Activated B cell treated with CpG ODN at 0.5 μM for 24 hours (primary cell): ENCODE data around the gene SLC25A14. TPM values are rescaled to one million over a fixed set of nuclear protein-coding genes. Genes with fewer than 3 reads are reported as not detected.
"Not testable (repeated sequence)": the region's sequence is repeated elsewhere in the genome, so short reads cannot be mapped to it uniquely, and the experiment has no call there.

Experiments
- ATAC-seq: fragments of 200-7000 bp; cut with Tn5 transposase; one replicate; pipeline ENCODE4 v1.10.0; 2021; ENCODE audit warnings: low read depth, mild to moderate bottlenecking, moderate library complexity
- CTCF ChIA-PET: fragments of 350-600 bp; sonication (Branson Sonifier 250); formaldehyde crosslinking; loops from one replicate; lab custom pipeline; 2021; ENCODE audit warnings: antibody characterized with exemption; lab: Charles Lee
- POLR2A ChIA-PET: fragments of 350-600 bp; sonication (Branson Sonifier 250); formaldehyde crosslinking; loops from one replicate; lab custom pipeline; 2021; ENCODE audit warnings: antibody characterized with exemption; lab: Charles Lee
- DNase-seq: peaks from one replicate; pipeline ENCODE4 v3.0.0; 2022
- H3K27ac Mint-ChIP-seq: one replicate; pipeline ENCODE4 v1.8.0; 2020; ENCODE audit warnings: mixed read lengths
- H3K27me3 Mint-ChIP-seq: one replicate; pipeline ENCODE4 v1.8.0; 2021; ENCODE audit warnings: mixed read lengths
- H3K36me3 Mint-ChIP-seq: one replicate; pipeline ENCODE4 v1.8.0; 2021; ENCODE audit warnings: low read depth, mixed read lengths
- H3K4me1 Mint-ChIP-seq: one replicate; pipeline ENCODE4 v1.8.0; 2021; ENCODE audit warnings: mixed read lengths
- H3K4me3 Mint-ChIP-seq: one replicate; pipeline ENCODE4 v1.8.0; 2020; ENCODE audit warnings: mild to moderate bottlenecking, mixed read lengths
- H3K9me3 Mint-ChIP-seq: one replicate; pipeline ENCODE4 v1.8.0; 2020; ENCODE audit warnings: mixed read lengths
- intact Hi-C: fragments of 100-400 bp; cut with micrococcal nuclease; formaldehyde crosslinking; loops from one replicate; pipeline ENCODE4 v1.15.1; 2024
- total RNA-seq: library from RNA; stranded (reverse); gene quantifications from 2 replicates; pipeline ENCODE4 v1.2.3, GENCODE V29; 2022
- TF ChIP-seq, protein P1 (sequence below): fragments of 200-600 bp; IDR thresholded peaks from one replicate; pipeline ENCODE4 v1.8.0; 2022; ENCODE audit warnings: antibody characterized with exemption, mild to moderate bottlenecking

Gene SLC25A14
- total RNA-seq, 1 donor from 2014 or later, result 13.8 TPM

DNA sequence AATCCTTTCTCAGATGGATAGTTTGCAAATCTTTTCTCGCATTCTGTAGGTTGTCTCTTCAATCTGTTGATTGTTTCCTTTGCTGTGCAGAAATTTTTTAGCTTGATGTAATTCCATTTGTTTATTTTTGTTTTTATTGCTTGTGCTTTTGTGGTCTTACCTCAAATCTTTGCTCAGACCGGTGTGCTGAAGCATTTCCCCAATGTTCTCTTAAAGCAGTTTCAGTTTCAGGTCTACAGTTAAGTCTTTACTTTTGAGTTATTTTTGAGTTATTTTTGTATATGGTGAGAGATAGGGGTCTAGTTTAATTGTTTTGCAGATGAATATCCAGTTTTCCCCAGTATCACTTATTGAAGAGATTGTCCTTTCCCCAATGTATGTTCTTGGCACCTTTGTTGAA is 18.2 kb upstream of the SLC25A14 start:
- TF ChIP-seq, protein P1, sequence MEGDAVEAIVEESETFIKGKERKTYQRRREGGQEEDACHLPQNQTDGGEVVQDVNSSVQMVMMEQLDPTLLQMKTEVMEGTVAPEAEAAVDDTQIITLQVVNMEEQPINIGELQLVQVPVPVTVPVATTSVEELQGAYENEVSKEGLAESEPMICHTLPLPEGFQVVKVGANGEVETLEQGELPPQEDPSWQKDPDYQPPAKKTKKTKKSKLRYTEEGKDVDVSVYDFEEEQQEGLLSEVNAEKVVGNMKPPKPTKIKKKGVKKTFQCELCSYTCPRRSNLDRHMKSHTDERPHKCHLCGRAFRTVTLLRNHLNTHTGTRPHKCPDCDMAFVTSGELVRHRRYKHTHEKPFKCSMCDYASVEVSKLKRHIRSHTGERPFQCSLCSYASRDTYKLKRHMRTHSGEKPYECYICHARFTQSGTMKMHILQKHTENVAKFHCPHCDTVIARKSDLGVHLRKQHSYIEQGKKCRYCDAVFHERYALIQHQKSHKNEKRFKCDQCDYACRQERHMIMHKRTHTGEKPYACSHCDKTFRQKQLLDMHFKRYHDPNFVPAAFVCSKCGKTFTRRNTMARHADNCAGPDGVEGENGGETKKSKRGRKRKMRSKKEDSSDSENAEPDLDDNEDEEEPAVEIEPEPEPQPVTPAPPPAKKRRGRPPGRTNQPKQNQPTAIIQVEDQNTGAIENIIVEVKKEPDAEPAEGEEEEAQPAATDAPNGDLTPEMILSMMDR, result no peak
- intact Hi-C loops, result no loop called here
- ChIA-PET POLR2A (no interaction called here), CTCF (no interaction called here)
- DNase-seq (no peak), ATAC-seq (no peak)
- Mint-ChIP-seq H3K9me3 (peaks cover 12% of the 10 kb centered on the region), H3K36me3 (no peaks in the 10 kb centered on the region), H3K27ac (no peak overlapping the region), H3K27me3 (no peaks in the 10 kb centered on the region), H3K4me3 (no peak overlapping the region), H3K4me1 (peaks cover 6% of the 10 kb centered on the region)

DNA sequence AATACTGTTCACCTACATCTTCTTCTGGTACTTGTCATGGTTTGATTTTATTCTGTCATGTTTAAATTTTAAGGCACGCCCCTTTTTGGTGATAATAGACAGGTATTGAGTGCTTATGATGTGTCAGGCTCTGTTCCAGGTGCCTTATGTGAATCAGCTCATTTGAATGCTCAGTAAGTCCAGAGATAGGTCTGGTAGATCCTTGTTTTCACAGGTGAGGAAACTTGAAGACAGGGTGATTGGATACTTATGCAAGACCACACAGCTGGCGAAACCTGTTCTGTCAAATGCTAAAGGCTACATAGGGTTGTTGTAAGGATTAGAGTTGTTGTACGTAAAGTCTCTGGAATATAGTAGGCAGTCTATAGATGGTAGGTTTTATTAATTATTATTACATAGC is 9.6 kb upstream of the SLC25A14 start:
- ChIA-PET POLR2A (no interaction called here), CTCF (interaction anchor here (1.3 to 2.3 kb wide), 2 partner anchors 587 to 1303 kb away, joined by 3 to 16 read pairs; no protein-coding TSS in a partner anchor)
- DNase-seq, result no peak
- Mint-ChIP-seq H3K27ac (no peak overlapping the region), H3K27me3 (peaks cover 5% of the 10 kb centered on the region), H3K9me3 (no peaks in the 10 kb centered on the region), H3K4me1 (no peaks in the 10 kb centered on the region), H3K4me3 (no peak overlapping the region), H3K36me3 (no peaks in the 10 kb centered on the region)
- intact Hi-C loops, result loop anchor here (1.0 to 2.0 kb wide), 2 partner anchors 587 to 1303 kb away; no protein-coding TSS in a partner anchor
- ATAC-seq, result no peak
- TF ChIP-seq, protein P1, result no peak

DNA sequence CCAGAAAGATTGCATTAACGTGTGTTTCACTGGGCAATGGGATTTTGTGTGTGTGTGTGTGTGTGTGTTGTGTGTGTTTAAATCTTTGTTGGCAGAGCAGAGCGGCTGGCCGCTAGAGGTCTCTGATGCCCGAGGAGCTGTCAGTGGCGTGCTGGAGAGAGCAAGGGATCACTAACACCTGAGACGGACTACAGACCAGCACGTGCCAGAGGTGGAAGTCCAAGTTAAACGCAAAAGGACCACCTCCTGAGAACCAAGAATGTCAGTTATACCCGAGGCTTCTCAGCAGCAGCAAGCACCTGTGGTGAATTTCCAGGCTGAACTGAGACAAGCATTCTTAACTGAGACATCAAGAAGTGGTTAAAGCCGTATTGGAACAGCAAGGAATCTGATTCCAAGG is 9.0 kb upstream of the SLC25A14 start:
- ATAC-seq (peak; percentile 25), DNase-seq (peak; percentile 15)
- intact Hi-C loops, result loop anchor here (1.0 to 2.0 kb wide), 2 partner anchors 587 to 1302 kb away; no protein-coding TSS in a partner anchor

DNA sequence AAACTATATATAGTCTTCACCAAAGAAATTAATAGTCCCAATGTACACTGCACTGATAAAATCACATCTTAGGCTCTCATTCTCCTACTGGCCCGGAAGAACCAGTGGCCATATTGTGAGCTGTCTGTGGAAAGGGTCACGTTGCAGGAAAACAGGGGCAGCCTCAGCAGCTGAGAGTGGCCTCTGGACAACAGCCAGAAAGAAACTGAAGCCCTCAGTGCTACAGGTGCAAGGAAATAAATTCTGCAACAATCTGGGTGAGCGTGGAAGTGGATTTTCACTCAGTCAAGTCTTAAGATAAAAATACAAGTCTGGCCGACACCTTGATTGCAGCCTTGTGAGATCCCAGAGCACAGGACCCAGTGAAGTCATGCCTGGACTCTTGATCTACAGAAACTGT is 3.2 kb upstream of the SLC25A14 start:
- ChIA-PET CTCF (no interaction called here), POLR2A (interaction anchor here (1.0 kb wide), 1 partner anchor 68 kb away, joined by 3 read pairs; the partner anchor contains the start of gene ZNF280C)
- Mint-ChIP-seq H3K36me3 (peaks cover 5% of the 10 kb centered on the region), H3K27me3 (no peaks in the 10 kb centered on the region), H3K27ac (no peak overlapping the region), H3K9me3 (no peaks in the 10 kb centered on the region), H3K4me1 (peaks cover 17% of the 10 kb centered on the region), H3K4me3 (no peak overlapping the region)
- intact Hi-C loops, result no loop called here
- no peak for ATAC-seq
- TF ChIP-seq, protein P1, result no peak
- no peak for DNase-seq

More for the DNA sequence above, 9.0 kb upstream of the SLC25A14 start:
- no peaks in the 10 kb centered on the region for H3K9me3 Mint-ChIP-seq
- no peak overlapping the region for H3K4me3 Mint-ChIP-seq
- no peaks in the 10 kb centered on the region for H3K4me1 Mint-ChIP-seq
- TF ChIP-seq, protein P1, result no peak
- H3K27ac Mint-ChIP-seq, result no peak overlapping the region
- no peaks in the 10 kb centered on the region for H3K36me3 Mint-ChIP-seq
- POLR2A ChIA-PET, result no interaction called here
- H3K27me3 Mint-ChIP-seq, result peaks cover 5% of the 10 kb centered on the region
- CTCF ChIA-PET, result interaction anchor here (1.3 to 2.3 kb wide), 2 partner anchors 586 to 1303 kb away, joined by 3 to 16 read pairs; no protein-coding TSS in a partner anchor

DNA sequence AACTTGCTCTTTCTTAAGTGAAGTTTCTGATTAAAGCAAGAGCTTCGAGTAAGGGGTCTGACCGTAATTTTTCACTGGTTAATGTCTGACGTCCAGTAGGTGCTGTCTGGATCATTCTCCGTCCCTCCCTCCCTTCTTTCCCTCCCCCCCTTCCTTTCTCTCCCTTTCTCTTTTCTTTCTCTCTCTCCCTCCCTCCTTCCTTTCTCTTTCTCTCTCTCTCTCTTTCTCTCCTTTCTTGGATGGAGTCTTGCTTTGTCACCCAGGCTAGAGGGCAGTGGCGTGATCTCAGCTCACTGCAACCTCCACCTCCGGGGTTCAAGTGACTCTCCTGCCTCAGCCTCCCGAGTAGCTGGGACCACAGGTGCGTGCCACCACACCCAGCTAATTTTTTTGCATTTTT is 850 bp upstream of the SLC25A14 start:
- intact Hi-C loops, result loop anchor here (1.0 kb wide), 3 partner anchors 62 to 564 kb away; partner anchors contain the start of genes ENOX2, RBMX2 and ZNF280C
- not testable (repeated sequence) for H3K27ac Mint-ChIP-seq, ATAC-seq

More for the DNA sequence above, 850 bp upstream of the SLC25A14 start:
- H3K9me3 Mint-ChIP-seq, CTCF ChIA-PET, H3K27me3 Mint-ChIP-seq, DNase-seq, H3K36me3 Mint-ChIP-seq: not testable (repeated sequence)
- Mint-ChIP-seq H3K4me1 (peaks cover 17% of the 10 kb centered on the region), H3K4me3 (peak overlapping the region; percentile 93)
- POLR2A ChIA-PET, result interaction anchor here (0.6 kb wide), 2 partner anchors 68 to 145 kb away, joined by 5 read pairs; no protein-coding TSS in a partner anchor
